SU-DHL-6 (cell line): ENCODE results near the gene MS4A6A.
"Not testable (repeated sequence)": the region's sequence is repeated elsewhere in the genome, so short reads cannot be mapped to it uniquely, and the experiment has no call there.

ENCODE experiments used
- EZH2phosphoT487 ChIP-seq: fragments of 200-600 bp; sonication (generic), shearing (Covaris generic); conservative IDR thresholded peaks from 2 replicates; pipeline ENCODE4 v1.6.1; 2018; ENCODE audit warnings: mild to moderate bottlenecking, antibody characterized with exemption, low read length, moderate library complexity, mixed read lengths
- TF ChIP-seq, protein P1 (sequence below): fragments of 200-600 bp; sonication (generic); IDR thresholded peaks from one replicate; pipeline ENCODE4 v1.5.1; 2017; ENCODE audit warnings: antibody characterized with exemption, mild to moderate bottlenecking, low read length, moderate library complexity; ENCODE audit not compliant: insufficient read depth, poor library complexity, severe bottlenecking

- TF ChIP-seq, protein P1, sequence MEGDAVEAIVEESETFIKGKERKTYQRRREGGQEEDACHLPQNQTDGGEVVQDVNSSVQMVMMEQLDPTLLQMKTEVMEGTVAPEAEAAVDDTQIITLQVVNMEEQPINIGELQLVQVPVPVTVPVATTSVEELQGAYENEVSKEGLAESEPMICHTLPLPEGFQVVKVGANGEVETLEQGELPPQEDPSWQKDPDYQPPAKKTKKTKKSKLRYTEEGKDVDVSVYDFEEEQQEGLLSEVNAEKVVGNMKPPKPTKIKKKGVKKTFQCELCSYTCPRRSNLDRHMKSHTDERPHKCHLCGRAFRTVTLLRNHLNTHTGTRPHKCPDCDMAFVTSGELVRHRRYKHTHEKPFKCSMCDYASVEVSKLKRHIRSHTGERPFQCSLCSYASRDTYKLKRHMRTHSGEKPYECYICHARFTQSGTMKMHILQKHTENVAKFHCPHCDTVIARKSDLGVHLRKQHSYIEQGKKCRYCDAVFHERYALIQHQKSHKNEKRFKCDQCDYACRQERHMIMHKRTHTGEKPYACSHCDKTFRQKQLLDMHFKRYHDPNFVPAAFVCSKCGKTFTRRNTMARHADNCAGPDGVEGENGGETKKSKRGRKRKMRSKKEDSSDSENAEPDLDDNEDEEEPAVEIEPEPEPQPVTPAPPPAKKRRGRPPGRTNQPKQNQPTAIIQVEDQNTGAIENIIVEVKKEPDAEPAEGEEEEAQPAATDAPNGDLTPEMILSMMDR, result not testable (repeated sequence)
- not testable (repeated sequence) for TF ChIP-seq EZH2phosphoT487
Observed at GRCh38 chr11:60185512-60185827, 2.6 kb upstream of the MS4A6A start.
